Activated CD8-positive, alpha-beta T cell treated with anti-CD3 and anti-CD28 coated beads for 36 hours (primary cell): ENCODE measurements around the gene ATRNL1. TPM values are rescaled to one million over a fixed set of nuclear protein-coding genes. Genes with fewer than 3 reads are reported as not detected.

ENCODE experiments used
- ATAC-seq: fragments of 200-7000 bp; cut with Tn5 transposase; one replicate; pipeline ENCODE4 v1.10.0; 2021; ENCODE audit warnings: mild to moderate bottlenecking, moderate library complexity
- CTCF ChIA-PET: fragments of 350-600 bp; sonication (Branson Sonifier 250); formaldehyde crosslinking; loops from one replicate; lab custom pipeline; 2021; ENCODE audit warnings: antibody characterized with exemption; lab: Charles Lee
- POLR2A ChIA-PET: fragments of 350-600 bp; sonication (Branson Sonifier 250); formaldehyde crosslinking; loops from one replicate; lab custom pipeline; 2021; ENCODE audit warnings: antibody characterized with exemption; lab: Charles Lee
- DNase-seq: peaks from one replicate; pipeline ENCODE4 v3.0.0-alpha.2; 2020
- H3K27ac Mint-ChIP-seq: one replicate; pipeline ENCODE4 v1.8.0; 2021; ENCODE audit warnings: mild to moderate bottlenecking, mixed read lengths
- H3K27me3 Mint-ChIP-seq: one replicate; pipeline ENCODE4 v1.8.0; 2021; ENCODE audit warnings: mixed read lengths
- H3K36me3 Mint-ChIP-seq: one replicate; pipeline ENCODE4 v1.8.0; 2021; ENCODE audit warnings: low read depth, mixed read lengths
- H3K4me1 Mint-ChIP-seq: one replicate; pipeline ENCODE4 v1.8.0; 2021; ENCODE audit warnings: low read depth, mixed read lengths
- H3K4me3 Mint-ChIP-seq: one replicate; pipeline ENCODE4 v1.8.0; 2021; ENCODE audit warnings: mild to moderate bottlenecking, moderate library complexity, mixed read lengths
- H3K9me3 Mint-ChIP-seq: one replicate; pipeline ENCODE4 v1.8.0; 2021; ENCODE audit warnings: mixed read lengths
- CTCF ChIP-seq: fragments of 200-600 bp; IDR thresholded peaks from one replicate; pipeline ENCODE4 v1.8.0; 2022; ENCODE audit warnings: antibody characterized with exemption, mild to moderate bottlenecking
- intact Hi-C: fragments of 100-400 bp; cut with micrococcal nuclease; formaldehyde crosslinking; loops from one replicate; pipeline ENCODE4 v1.10.0; 2022
- total RNA-seq, 2 experiments: library from RNA; stranded (reverse); gene quantifications; one replicate each; pipeline ENCODE4 v1.2.3, GENCODE V29; 2021

Gene ATRNL1
- total RNA-seq, 2 experiments from 2014 or later = not detected

- POLR2A ChIA-PET = no interaction called here
- no peak overlapping the region for H3K27ac Mint-ChIP-seq
- ATAC-seq (no peak), DNase-seq (no peak)
- no peak overlapping the region for H3K4me3 Mint-ChIP-seq
- no peaks in the 10 kb centered on the region for H3K4me1 Mint-ChIP-seq
- H3K9me3 Mint-ChIP-seq = no peaks in the 10 kb centered on the region
- no peaks in the 10 kb centered on the region for H3K27me3 Mint-ChIP-seq
- TF ChIP-seq CTCF = no peak
- CTCF ChIA-PET = no interaction called here
- H3K36me3 Mint-ChIP-seq = no peaks in the 10 kb centered on the region
- intact Hi-C loops = no loop called here
These were observed 752.8 kb downstream of the ATRNL1 start for GRCh38 chr10:115845921-115846320.

- Mint-ChIP-seq H3K27ac (no peak overlapping the region), H3K27me3 (no peaks in the 10 kb centered on the region), H3K4me3 (no peak overlapping the region), H3K9me3 (no peaks in the 10 kb centered on the region), H3K36me3 (no peaks in the 10 kb centered on the region), H3K4me1 (no peaks in the 10 kb centered on the region)
- TF ChIP-seq CTCF = no peak
- DNase-seq (no peak), ATAC-seq (no peak)
- intact Hi-C loops = no loop called here
- POLR2A ChIA-PET = no interaction called here
- CTCF ChIA-PET = no interaction called here
These were observed 753.4 kb downstream of the ATRNL1 start for GRCh38 chr10:115846528-115846927.

- ATAC-seq (no peak), DNase-seq (no peak)
- Mint-ChIP-seq H3K27me3 (peaks cover 2% of the 10 kb centered on the region), H3K36me3 (no peaks in the 10 kb centered on the region), H3K4me3 (no peak overlapping the region), H3K4me1 (no peaks in the 10 kb centered on the region), H3K27ac (no peak overlapping the region), H3K9me3 (no peaks in the 10 kb centered on the region)
- no peak for TF ChIP-seq CTCF
- POLR2A ChIA-PET = no interaction called here
- intact Hi-C loops = no loop called here
- CTCF ChIA-PET = no interaction called here
These were observed 756.0 kb downstream of the ATRNL1 start for GRCh38 chr10:115849197-115849596.

- peaks cover 2% of the 10 kb centered on the region for H3K27me3 Mint-ChIP-seq
- ChIA-PET CTCF (no interaction called here), POLR2A (no interaction called here)
- H3K27ac Mint-ChIP-seq = no peak overlapping the region
- ATAC-seq = no peak
- no peaks in the 10 kb centered on the region for H3K4me1 Mint-ChIP-seq
- H3K9me3 Mint-ChIP-seq = no peaks in the 10 kb centered on the region
- intact Hi-C loops = no loop called here
- no peak for DNase-seq
- H3K4me3 Mint-ChIP-seq = no peak overlapping the region
- TF ChIP-seq CTCF = no peak
- H3K36me3 Mint-ChIP-seq = no peaks in the 10 kb centered on the region
These were observed 757.5 kb downstream of the ATRNL1 start for GRCh38 chr10:115850666-115851065.

GRCh38 chr10:115851695-115852094, 758.5 kb downstream of the ATRNL1 start:
- TF ChIP-seq CTCF = no peak
- ATAC-seq (no peak), DNase-seq (no peak)
- Mint-ChIP-seq H3K4me1 (no peaks in the 10 kb centered on the region), H3K9me3 (no peaks in the 10 kb centered on the region), H3K27me3 (peaks cover 2% of the 10 kb centered on the region), H3K36me3 (no peaks in the 10 kb centered on the region), H3K27ac (no peak overlapping the region), H3K4me3 (no peak overlapping the region)
- intact Hi-C loops = no loop called here
- POLR2A ChIA-PET = no interaction called here
- CTCF ChIA-PET = no interaction called here
